Muscle layer of colon (tissue), 2 donors: ENCODE measurements around the gene LDLRAD2.
"Not testable (repeated sequence)": the region's sequence is repeated elsewhere in the genome, so short reads cannot be mapped to it uniquely, and the experiment has no call there.

Source experiments
- H3K27ac ChIP-seq: one replicate; pipeline ENCODE4 v1.7.0; 2013; ENCODE audit warnings: low read depth, mild to moderate bottlenecking, low read length, moderate library complexity
- H3K27me3 ChIP-seq, 2 donors: one replicate each; pipeline ENCODE4 v1.7.0; 2013; ENCODE audit warnings: low read length in 2 of 2, mild to moderate bottlenecking in 2 of 2; ENCODE audit not compliant: insufficient read depth in 2 of 2, control insufficient read depth in 1 of 2
- H3K36me3 ChIP-seq: one replicate; pipeline ENCODE4 v1.7.0; 2013; ENCODE audit warnings: mild to moderate bottlenecking, low read length; ENCODE audit not compliant: insufficient read depth
- H3K4me1 ChIP-seq: one replicate; pipeline ENCODE4 v1.7.0; 2013; ENCODE audit warnings: mild to moderate bottlenecking, low read length; ENCODE audit not compliant: insufficient read depth
- H3K4me3 ChIP-seq, 2 donors: one replicate each; pipeline ENCODE4 v1.7.0; 2013; ENCODE audit warnings: low read length in 2 of 2, low read depth in 1 of 2, mild to moderate bottlenecking in 1 of 2, moderate library complexity in 1 of 2
- H3K9ac ChIP-seq: one replicate; pipeline ENCODE4 v1.7.0; 2013; ENCODE audit warnings: low read length
- H3K9me3 ChIP-seq: one replicate; pipeline ENCODE4 v1.7.0; 2013; ENCODE audit warnings: mild to moderate bottlenecking, low read length
- donor health status: abdominal sarcoma.
- donor health status: Adenocarcinoma of cecum.

LDLRAD2 gene

GRCh38 chr1:21811875-21812305, at the start of gene LDLRAD2:
TSS of gene LDLRAD2 (plus strand) at chr1:21812265. CDS start at chr1:21812452, 187 bp downstream.
- Histone ChIP-seq H3K27me3 (peaks cover 4 to 8% of the 10 kb centered on the region in 2 donors), H3K4me1 (no peaks in the 10 kb centered on the region), H3K36me3 (no peaks in the 10 kb centered on the region), H3K4me3 (no peak within 1 kb of the TSS), H3K9me3 (no peaks in the 10 kb centered on the region), H3K9ac (no peak within 1 kb of the TSS), H3K27ac (no peak within 1 kb of the TSS)

- no peaks in the 10 kb centered on the region for H3K27me3 ChIP-seq
- H3K9ac ChIP-seq, result no peak overlapping the region
- no peak overlapping the region for H3K4me3 ChIP-seq
- no peak overlapping the region for H3K27ac ChIP-seq
- no peaks in the 10 kb centered on the region for H3K9me3 ChIP-seq
- H3K36me3 ChIP-seq, result no peaks in the 10 kb centered on the region
- peaks cover 37% of the 10 kb centered on the region for H3K4me1 ChIP-seq
Measured at GRCh38 chr1:21763236-21763635, 48.8 kb upstream of the LDLRAD2 start.

GRCh38 chr1:21763694-21764419, 48.2 kb upstream of the LDLRAD2 start:
- no peak overlapping the region for H3K4me3 ChIP-seq
- no peaks in the 10 kb centered on the region for H3K9me3 ChIP-seq
- peaks cover 37% of the 10 kb centered on the region for H3K4me1 ChIP-seq
- no peak overlapping the region for H3K9ac ChIP-seq
- no peaks in the 10 kb centered on the region for H3K36me3 ChIP-seq
- no peak overlapping the region for H3K27ac ChIP-seq
- H3K27me3 ChIP-seq, result no peaks in the 10 kb centered on the region

- Histone ChIP-seq H3K9ac (no peak overlapping the region), H3K9me3 (no peaks in the 10 kb centered on the region), H3K27me3 (no peaks in the 10 kb centered on the region), H3K4me3 (no peak overlapping the region), H3K27ac (no peak overlapping the region), H3K4me1 (peaks cover 30% of the 10 kb centered on the region), H3K36me3 (no peaks in the 10 kb centered on the region)
Measured at GRCh38 chr1:21764615-21765423, 47.2 kb upstream of the LDLRAD2 start.

- Histone ChIP-seq H3K4me1 (peaks cover 30% of the 10 kb centered on the region), H3K4me3 (no peak overlapping the region), H3K9me3 (no peaks in the 10 kb centered on the region), H3K27ac (no peak overlapping the region), H3K36me3 (no peaks in the 10 kb centered on the region), H3K9ac (no peak overlapping the region), H3K27me3 (no peaks in the 10 kb centered on the region)
Measured at GRCh38 chr1:21766210-21766609, 45.9 kb upstream of the LDLRAD2 start.

- not testable (repeated sequence) for H3K9ac ChIP-seq, H3K36me3 ChIP-seq, H3K9me3 ChIP-seq, H3K27ac ChIP-seq, H3K4me3 ChIP-seq, H3K27me3 ChIP-seq
- H3K4me1 ChIP-seq, result peaks cover 30% of the 10 kb centered on the region
Measured at GRCh38 chr1:21767106-21767505, 45.0 kb upstream of the LDLRAD2 start.

GRCh38 chr1:21770201-21770600, 41.9 kb upstream of the LDLRAD2 start:
- H3K9ac ChIP-seq, result no peak overlapping the region
- no peaks in the 10 kb centered on the region for H3K36me3 ChIP-seq

GRCh38 chr1:21770602-21771001, 41.5 kb upstream of the LDLRAD2 start:
- not testable (repeated sequence) for H3K9ac ChIP-seq, H3K4me1 ChIP-seq, H3K4me3 ChIP-seq, H3K36me3 ChIP-seq, H3K27me3 ChIP-seq, H3K27ac ChIP-seq, H3K9me3 ChIP-seq

More at GRCh38 chr1:21770201-21770600, 41.9 kb upstream of the LDLRAD2 start:
- no peak overlapping the region for H3K4me3 ChIP-seq
- H3K4me1 ChIP-seq, result peaks cover 12% of the 10 kb centered on the region
- H3K27me3 ChIP-seq, result no peaks in the 10 kb centered on the region
- H3K9me3 ChIP-seq, result no peaks in the 10 kb centered on the region
- H3K27ac ChIP-seq, result no peak overlapping the region

GRCh38 chr1:21771672-21772071, 40.4 kb upstream of the LDLRAD2 start:
- not testable (repeated sequence) for H3K36me3 ChIP-seq, H3K4me1 ChIP-seq, H3K9ac ChIP-seq, H3K27ac ChIP-seq, H3K27me3 ChIP-seq, H3K9me3 ChIP-seq, H3K4me3 ChIP-seq

- Histone ChIP-seq H3K27ac (no peak overlapping the region), H3K4me3 (no peak overlapping the region), H3K9me3 (no peaks in the 10 kb centered on the region), H3K9ac (no peak overlapping the region), H3K27me3 (no peaks in the 10 kb centered on the region), H3K4me1 (no peaks in the 10 kb centered on the region), H3K36me3 (no peaks in the 10 kb centered on the region)
Measured at GRCh38 chr1:21773585-21773984, 38.5 kb upstream of the LDLRAD2 start.

- no peaks in the 10 kb centered on the region for H3K36me3 ChIP-seq
- H3K4me3 ChIP-seq, result no peak overlapping the region
- no peaks in the 10 kb centered on the region for H3K27me3 ChIP-seq
- peaks cover 4% of the 10 kb centered on the region for H3K4me1 ChIP-seq
- no peaks in the 10 kb centered on the region for H3K9me3 ChIP-seq
- no peak overlapping the region for H3K9ac ChIP-seq
- H3K27ac ChIP-seq, result no peak overlapping the region
Measured at GRCh38 chr1:21774835-21775549, 37.1 kb upstream of the LDLRAD2 start.
